ENCODE results near the gene GPR17.

- TF ChIP-seq CTCF (IDR thresholded peaks at IDR 0.05) (no peak), POLR2A (IDR thresholded peaks at IDR 0.05) (no peak)
Observed at GRCh38 chr2:127631541-127631996, 14.4 kb upstream of the GPR17 start.

Measured in adrenal gland (tissue), 5 donors.